Measurements from ENCODE around the gene HCRTR1. TPM values are rescaled to one million over a fixed set of nuclear protein-coding genes. Genes with fewer than 3 reads are reported as not detected.

HCRTR1 gene
- total RNA-seq, 4 donors from 2014 or later, result 1.6 TPM; not detected in 3

GRCh38 chr1:31617916-31618746 lies 642 bp downstream of the HCRTR1 start:
- no peak for ATAC-seq (ENCODE audit: low FRiP score)
- DNase-seq (ENCODE audit: low spot score), result no peak
- TF ChIP-seq, protein P1, sequence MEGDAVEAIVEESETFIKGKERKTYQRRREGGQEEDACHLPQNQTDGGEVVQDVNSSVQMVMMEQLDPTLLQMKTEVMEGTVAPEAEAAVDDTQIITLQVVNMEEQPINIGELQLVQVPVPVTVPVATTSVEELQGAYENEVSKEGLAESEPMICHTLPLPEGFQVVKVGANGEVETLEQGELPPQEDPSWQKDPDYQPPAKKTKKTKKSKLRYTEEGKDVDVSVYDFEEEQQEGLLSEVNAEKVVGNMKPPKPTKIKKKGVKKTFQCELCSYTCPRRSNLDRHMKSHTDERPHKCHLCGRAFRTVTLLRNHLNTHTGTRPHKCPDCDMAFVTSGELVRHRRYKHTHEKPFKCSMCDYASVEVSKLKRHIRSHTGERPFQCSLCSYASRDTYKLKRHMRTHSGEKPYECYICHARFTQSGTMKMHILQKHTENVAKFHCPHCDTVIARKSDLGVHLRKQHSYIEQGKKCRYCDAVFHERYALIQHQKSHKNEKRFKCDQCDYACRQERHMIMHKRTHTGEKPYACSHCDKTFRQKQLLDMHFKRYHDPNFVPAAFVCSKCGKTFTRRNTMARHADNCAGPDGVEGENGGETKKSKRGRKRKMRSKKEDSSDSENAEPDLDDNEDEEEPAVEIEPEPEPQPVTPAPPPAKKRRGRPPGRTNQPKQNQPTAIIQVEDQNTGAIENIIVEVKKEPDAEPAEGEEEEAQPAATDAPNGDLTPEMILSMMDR (IDR thresholded peaks at IDR 0.05), result peak in 2 of 3 donors; percentile 24 to 40

DNA sequence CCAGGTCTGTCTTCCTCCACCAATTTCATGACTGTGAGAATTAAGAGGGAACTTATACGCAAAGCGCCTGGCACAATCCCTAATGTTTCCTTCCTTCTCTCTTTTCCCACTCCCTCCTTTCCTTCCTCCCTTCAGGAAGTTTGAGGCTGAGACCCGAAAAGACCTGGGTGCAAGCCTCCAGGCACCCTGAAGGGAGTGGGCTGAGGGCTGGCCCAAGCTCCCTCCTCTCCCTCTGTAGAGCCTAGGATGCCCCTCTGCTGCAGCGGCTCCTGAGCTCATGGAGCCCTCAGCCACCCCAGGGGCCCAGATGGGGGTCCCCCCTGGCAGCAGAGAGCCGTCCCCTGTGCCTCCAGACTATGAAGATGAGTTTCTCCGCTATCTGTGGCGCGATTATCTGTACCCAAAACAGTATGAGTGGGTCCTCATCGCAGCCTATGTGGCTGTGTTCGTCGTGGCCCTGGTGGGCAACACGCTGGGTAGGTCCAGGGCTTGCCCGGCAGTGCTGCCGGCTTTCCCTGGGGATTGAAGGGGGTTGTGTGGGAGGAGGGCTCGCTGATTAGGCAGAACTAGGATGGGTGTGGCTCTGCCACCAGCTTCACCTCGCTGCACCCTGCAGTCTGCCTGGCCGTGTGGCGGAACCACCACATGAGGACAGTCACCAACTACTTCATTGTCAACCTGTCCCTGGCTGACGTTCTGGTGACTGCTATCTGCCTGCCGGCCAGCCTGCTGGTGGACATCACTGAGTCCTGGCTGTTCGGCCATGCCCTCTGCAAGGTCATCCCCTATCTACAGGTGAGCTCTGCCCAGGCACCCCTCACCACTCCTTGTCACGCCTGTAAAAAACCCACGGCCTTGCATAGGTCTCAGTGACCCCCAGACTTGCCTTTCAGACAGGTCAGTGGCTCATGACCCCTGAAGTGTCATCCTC lies 1.7 kb downstream of the HCRTR1 start:
- DNase-seq (ENCODE audit: low spot score), result no peak
- TF ChIP-seq, protein P1 (IDR thresholded peaks at IDR 0.05), result no peak

DNA sequence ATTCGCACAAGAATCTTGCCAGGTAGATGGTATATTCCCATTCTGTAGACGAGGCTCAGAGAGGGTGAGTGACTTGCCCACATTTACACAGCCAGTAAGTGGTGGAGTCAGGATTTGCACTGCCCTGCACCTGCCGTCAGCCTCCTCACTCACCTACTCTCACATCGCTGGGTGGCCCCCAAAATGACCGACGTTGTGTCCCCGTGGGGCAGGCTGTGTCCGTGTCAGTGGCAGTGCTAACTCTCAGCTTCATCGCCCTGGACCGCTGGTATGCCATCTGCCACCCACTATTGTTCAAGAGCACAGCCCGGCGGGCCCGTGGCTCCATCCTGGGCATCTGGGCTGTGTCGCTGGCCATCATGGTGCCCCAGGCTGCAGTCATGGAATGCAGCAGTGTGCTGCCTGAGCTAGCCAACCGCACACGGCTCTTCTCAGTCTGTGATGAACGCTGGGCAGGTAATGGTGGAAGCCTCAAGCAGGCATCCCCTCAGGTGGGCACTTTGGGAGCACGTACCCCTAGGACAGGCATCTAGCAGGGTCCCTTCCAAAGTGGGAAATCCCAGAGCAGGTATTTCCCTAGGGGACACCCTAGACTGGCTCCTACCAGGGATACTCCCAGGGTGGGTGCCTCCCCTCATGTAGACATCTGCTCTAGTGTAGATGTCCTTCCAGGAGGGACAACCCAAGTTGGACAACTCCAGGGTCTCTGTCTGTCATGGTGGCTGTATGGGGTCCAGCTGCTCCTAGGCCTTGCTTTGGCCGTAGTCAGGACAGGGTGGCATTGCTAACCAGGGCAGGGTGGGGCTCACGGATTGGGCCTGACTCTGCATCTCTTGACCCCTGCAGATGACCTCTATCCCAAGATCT lies 3.4 kb downstream of the HCRTR1 start:
- TF ChIP-seq, protein P1 (IDR thresholded peaks at IDR 0.05), result no peak
- ATAC-seq (ENCODE audit: low FRiP score), result no peak
- no peak for DNase-seq (ENCODE audit: low spot score)

More for the DNA sequence above, 1.7 kb downstream of the HCRTR1 start:
- ATAC-seq (ENCODE audit: low FRiP score), result no peak

- no peak for ATAC-seq (ENCODE audit: low FRiP score)
- DNase-seq (ENCODE audit: low spot score), result no peak
Observed at GRCh38 chr1:31621498-31621820, 4.0 kb downstream of the HCRTR1 start.

DNA sequence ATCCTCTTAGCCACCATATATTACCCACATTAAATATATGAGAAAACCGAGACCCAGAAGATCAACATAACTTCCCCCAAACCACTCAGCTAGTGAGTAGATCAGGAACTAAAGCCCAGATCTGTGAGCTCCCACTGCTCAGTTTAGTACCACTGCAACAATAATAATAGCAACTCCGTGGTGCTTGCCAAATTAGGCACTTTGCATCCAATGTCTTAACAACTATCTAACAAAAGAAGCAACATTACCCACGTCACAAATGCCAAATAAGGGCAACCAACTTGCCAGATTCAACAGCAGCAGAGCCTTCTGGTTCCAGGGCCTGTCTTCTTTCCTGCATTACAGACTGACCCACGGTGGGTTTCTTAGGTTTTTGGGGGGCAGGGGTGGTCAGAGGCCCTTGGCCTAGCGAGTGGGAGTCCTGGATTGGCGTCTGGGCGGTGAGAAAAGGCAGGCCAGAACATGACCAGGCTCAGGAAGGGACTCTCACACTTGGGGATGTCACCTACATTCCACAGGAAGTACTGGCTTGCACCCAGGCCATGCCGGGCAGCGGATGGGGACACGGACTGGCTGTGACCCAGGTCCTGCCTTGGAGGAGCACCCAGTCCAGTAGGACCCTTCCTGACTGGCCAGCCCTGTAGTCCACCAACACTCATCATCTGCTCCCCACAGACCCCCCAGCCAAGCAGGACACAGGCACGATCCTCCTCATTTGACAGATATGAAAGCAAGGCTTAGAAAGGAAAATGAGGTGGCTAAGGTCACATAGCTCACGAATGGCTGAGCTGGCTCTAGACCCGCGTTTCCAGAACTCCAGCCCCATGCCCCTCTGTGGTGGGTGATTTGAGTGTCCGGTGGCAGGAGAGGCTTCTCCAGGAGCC lies 4.6 kb downstream of the HCRTR1 start:
- DNase-seq (ENCODE audit: low spot score), result no peak
- TF ChIP-seq, protein P1 (IDR thresholded peaks at IDR 0.05), result no peak
- ATAC-seq (ENCODE audit: low FRiP score), result no peak

More at GRCh38 chr1:31621498-31621820, 4.0 kb downstream of the HCRTR1 start:
- TF ChIP-seq, protein P1 (IDR thresholded peaks at IDR 0.05), result no peak

DNA sequence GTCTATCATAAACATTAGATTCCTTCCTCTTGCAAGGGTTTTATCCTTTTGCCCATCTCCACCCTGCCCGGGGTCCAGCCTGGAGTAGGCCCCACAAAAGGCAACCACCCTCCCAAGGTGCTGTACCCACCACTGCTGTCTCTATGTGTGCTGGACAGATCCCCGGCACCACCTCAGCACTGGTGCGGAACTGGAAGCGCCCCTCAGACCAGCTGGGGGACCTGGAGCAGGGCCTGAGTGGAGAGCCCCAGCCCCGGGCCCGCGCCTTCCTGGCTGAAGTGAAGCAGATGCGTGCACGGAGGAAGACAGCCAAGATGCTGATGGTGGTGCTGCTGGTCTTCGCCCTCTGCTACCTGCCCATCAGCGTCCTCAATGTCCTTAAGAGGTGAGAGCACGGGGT lies 5.9 kb downstream of the HCRTR1 start:
- ATAC-seq (ENCODE audit: low FRiP score), result no peak
- no peak for DNase-seq (ENCODE audit: low spot score)
- TF ChIP-seq, protein P1 (IDR thresholded peaks at IDR 0.05), result no peak

All from omental fat pad (tissue), 4 donors.